ENCODE data around the gene IFT20. TPM values are rescaled to one million over a fixed set of nuclear protein-coding genes. Genes with fewer than 3 reads are reported as not detected.
A peak's percentile ranks its signal among the peaks of the same experiment; 100 is the strongest.

IFT20 gene
- total and polyA plus RNA-seq, 9 of the 15 experiments (the other 6 are each of a cell fraction or from before 2014, with no cell fraction given) = 11.2 to 38.6 (median 20.1) TPM

- TF ChIP-seq UBTF (IDR thresholded peaks at IDR 0.05; ENCODE audit: borderline replicate concordance in 1 of 2, low read depth in 2 of 2, low read length in 2 of 2) (no peak), KAT2B (IDR thresholded peaks at IDR 0.05; ENCODE audit: low read depth, low read length) (no peak), CBX5 (IDR thresholded peaks at IDR 0.05; ENCODE audit: borderline replicate concordance, low read depth) (no peak), ZC3H11A (IDR thresholded peaks at IDR 0.05; ENCODE audit: low read depth, low read length) (no peak), RBM34 (IDR thresholded peaks at IDR 0.05; ENCODE audit: borderline replicate concordance, insufficient read depth, low read length) (no peak), OTX1 (CRISPR knock-in tag; IDR thresholded peaks at IDR 0.05) (no peak), TFAP4 (CRISPR knock-in tag; IDR thresholded peaks at IDR 0.05; ENCODE audit: borderline replicate concordance) (no peak), ZFP1 (CRISPR knock-in tag; IDR thresholded peaks at IDR 0.05) (no peak), ZBTB7A (IDR thresholded peaks at IDR 0.05; ENCODE audit: borderline replicate concordance, control insufficient read depth, low read depth, low read length) (peak; percentile 41; the same call in 1 of the 2 replicates), ZNF436 (CRISPR knock-in tag; IDR thresholded peaks at IDR 0.05) (no peak), RNF2 (IDR thresholded peaks at IDR 0.05) (no peak), TSC22D4 (tag; IDR thresholded peaks at IDR 0.05) (no peak), NEUROD1 (IDR thresholded peaks at IDR 0.05; ENCODE audit: borderline replicate concordance, low read depth, low read length, partially characterized antibody) (no peak), JUND (IDR thresholded peaks at IDR 0.05; ENCODE audit: borderline replicate concordance, low read depth, low read length) (peak; percentile 51; the same call in 1 of the 2 replicates), JUND (tag; IDR thresholded peaks at IDR 0.05; ENCODE audit: borderline replicate concordance, low read depth, low read length) (peak; percentile 64; the same call in 1 of the 3 replicates), SRSF7 (optimal IDR thresholded peaks at IDR 0.05; ENCODE audit: low read depth, low read length) (no peak), CREBBP (IDR thresholded peaks at IDR 0.05; ENCODE audit: low read depth, low read length) (no peak)
- TF ChIP-seq, protein P1, sequence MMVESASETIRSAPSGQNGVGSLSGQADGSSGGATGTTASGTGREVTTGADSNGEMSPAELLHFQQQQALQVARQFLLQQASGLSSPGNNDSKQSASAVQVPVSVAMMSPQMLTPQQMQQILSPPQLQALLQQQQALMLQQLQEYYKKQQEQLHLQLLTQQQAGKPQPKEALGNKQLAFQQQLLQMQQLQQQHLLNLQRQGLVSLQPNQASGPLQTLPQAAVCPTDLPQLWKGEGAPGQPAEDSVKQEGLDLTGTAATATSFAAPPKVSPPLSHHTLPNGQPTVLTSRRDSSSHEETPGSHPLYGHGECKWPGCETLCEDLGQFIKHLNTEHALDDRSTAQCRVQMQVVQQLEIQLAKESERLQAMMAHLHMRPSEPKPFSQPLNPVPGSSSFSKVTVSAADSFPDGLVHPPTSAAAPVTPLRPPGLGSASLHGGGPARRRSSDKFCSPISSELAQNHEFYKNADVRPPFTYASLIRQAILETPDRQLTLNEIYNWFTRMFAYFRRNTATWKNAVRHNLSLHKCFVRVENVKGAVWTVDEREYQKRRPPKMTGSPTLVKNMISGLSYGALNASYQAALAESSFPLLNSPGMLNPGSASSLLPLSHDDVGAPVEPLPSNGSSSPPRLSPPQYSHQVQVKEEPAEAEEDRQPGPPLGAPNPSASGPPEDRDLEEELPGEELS (CRISPR knock-in tag; IDR thresholded peaks at IDR 0.05; ENCODE audit: borderline replicate concordance) = no peak
- TF ChIP-seq, protein P2, sequence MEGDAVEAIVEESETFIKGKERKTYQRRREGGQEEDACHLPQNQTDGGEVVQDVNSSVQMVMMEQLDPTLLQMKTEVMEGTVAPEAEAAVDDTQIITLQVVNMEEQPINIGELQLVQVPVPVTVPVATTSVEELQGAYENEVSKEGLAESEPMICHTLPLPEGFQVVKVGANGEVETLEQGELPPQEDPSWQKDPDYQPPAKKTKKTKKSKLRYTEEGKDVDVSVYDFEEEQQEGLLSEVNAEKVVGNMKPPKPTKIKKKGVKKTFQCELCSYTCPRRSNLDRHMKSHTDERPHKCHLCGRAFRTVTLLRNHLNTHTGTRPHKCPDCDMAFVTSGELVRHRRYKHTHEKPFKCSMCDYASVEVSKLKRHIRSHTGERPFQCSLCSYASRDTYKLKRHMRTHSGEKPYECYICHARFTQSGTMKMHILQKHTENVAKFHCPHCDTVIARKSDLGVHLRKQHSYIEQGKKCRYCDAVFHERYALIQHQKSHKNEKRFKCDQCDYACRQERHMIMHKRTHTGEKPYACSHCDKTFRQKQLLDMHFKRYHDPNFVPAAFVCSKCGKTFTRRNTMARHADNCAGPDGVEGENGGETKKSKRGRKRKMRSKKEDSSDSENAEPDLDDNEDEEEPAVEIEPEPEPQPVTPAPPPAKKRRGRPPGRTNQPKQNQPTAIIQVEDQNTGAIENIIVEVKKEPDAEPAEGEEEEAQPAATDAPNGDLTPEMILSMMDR (IDR thresholded peaks at IDR 0.05 in 2 of 3, conservative IDR thresholded peaks at IDR 0.05 in 1 of 3; ENCODE audit: insufficient read depth in 2 of 3, low read depth in 1 of 3, low read length in 3 of 3) = peak; percentile 12 to 44 (median 21); a peak in 3 of 6 replicates
Observed at GRCh38 chr17:28370035-28370743, 34.9 kb upstream of the IFT20 start, which contains the start of gene VTN (continued).

All from K562 (cell line).